ENCODE data around the gene ZNF292.
A peak's percentile ranks its signal among the peaks of the same experiment; 100 is the strongest.
"Not testable (repeated sequence)": the region's sequence is repeated elsewhere in the genome, so short reads cannot be mapped to it uniquely, and the experiment has no call there.

ZNF292 gene

GRCh38 chr6:87213364-87213763 lies 58.0 kb downstream of the ZNF292 start:
- DNase-seq (ENCODE audit: low read depth), result no peak

GRCh38 chr6:87214831-87215230 lies 59.5 kb downstream of the ZNF292 start:
- DNase-seq (ENCODE audit: low read depth), result no peak

GRCh38 chr6:87220997-87221396 lies 65.6 kb downstream of the ZNF292 start:
- DNase-seq (ENCODE audit: low read depth), result no peak

- no peak for DNase-seq (ENCODE audit: low read depth)
Observed at GRCh38 chr6:87222676-87223075, 67.3 kb downstream of the ZNF292 start.

- DNase-seq (ENCODE audit: low read depth), result no peak
Observed at GRCh38 chr6:87224971-87225370, 69.6 kb downstream of the ZNF292 start.

- DNase-seq (ENCODE audit: low read depth), result no peak
Observed at GRCh38 chr6:87225511-87225910, 70.1 kb downstream of the ZNF292 start.

GRCh38 chr6:87225937-87226336 lies 70.6 kb downstream of the ZNF292 start:
- no peak for DNase-seq (ENCODE audit: low read depth)

GRCh38 chr6:87230801-87231200 lies 75.4 kb downstream of the ZNF292 start:
- DNase-seq (ENCODE audit: low read depth), result peak; percentile 6

GRCh38 chr6:87237804-87238203 lies 82.4 kb downstream of the ZNF292 start:
- peak; percentile 35 for DNase-seq (ENCODE audit: low read depth)

GRCh38 chr6:87239098-87239635 lies 83.8 kb downstream of the ZNF292 start:
- DNase-seq (ENCODE audit: low read depth), result not testable (repeated sequence)

- DNase-seq (ENCODE audit: low read depth), result no peak
Observed at GRCh38 chr6:87241304-87241703, 85.9 kb downstream of the ZNF292 start.

GRCh38 chr6:87242311-87242710 lies 86.9 kb downstream of the ZNF292 start:
- no peak for DNase-seq (ENCODE audit: low read depth)

GRCh38 chr6:87243812-87244211 lies 88.4 kb downstream of the ZNF292 start:
- no peak for DNase-seq (ENCODE audit: low read depth)

GRCh38 chr6:87244380-87244779 lies 89.0 kb downstream of the ZNF292 start:
- DNase-seq (ENCODE audit: low read depth), result peak; percentile 28

- DNase-seq (ENCODE audit: low read depth), result no peak
Observed at GRCh38 chr6:87250019-87250418, 94.7 kb downstream of the ZNF292 start.

GRCh38 chr6:87251225-87251624 lies 95.9 kb downstream of the ZNF292 start:
- no peak for DNase-seq (ENCODE audit: low read depth)

- DNase-seq (ENCODE audit: low read depth), result no peak
Observed at GRCh38 chr6:87251725-87252124, 96.4 kb downstream of the ZNF292 start.

GRCh38 chr6:87257046-87257445 lies 101.7 kb downstream of the ZNF292 start:
- no peak for DNase-seq (ENCODE audit: low read depth)

- DNase-seq (ENCODE audit: low read depth), result no peak
Observed at GRCh38 chr6:87257565-87257964, 102.2 kb downstream of the ZNF292 start.

GRCh38 chr6:87257975-87258374 lies 102.6 kb downstream of the ZNF292 start:
- DNase-seq (ENCODE audit: low read depth), result no peak

- no peak for DNase-seq (ENCODE audit: low read depth)
Observed at GRCh38 chr6:87259791-87260190, 104.4 kb downstream of the ZNF292 start.

- DNase-seq (ENCODE audit: low read depth), result no peak
Observed at GRCh38 chr6:87261534-87261933, 106.2 kb downstream of the ZNF292 start.

GRCh38 chr6:87264481-87264880 lies 109.1 kb downstream of the ZNF292 start:
- no peak for DNase-seq (ENCODE audit: low read depth)

- DNase-seq (ENCODE audit: low read depth), result peak; percentile 85
Observed at GRCh38 chr6:87274660-87275274, 119.4 kb downstream of the ZNF292 start.
